Thoracic aorta (tissue), 2 donors: ENCODE measurements around the gene IGF2. TPM values are rescaled to one million over a fixed set of nuclear protein-coding genes. Genes with fewer than 3 reads are reported as not detected.

Experiments used
- ATAC-seq: fragments of 150-250 bp; one replicate; pipeline ENCODE4 v1.8.0; 2017; ENCODE audit warnings: low read depth; ENCODE audit not compliant: insufficient number of reproducible peaks, low FRiP score
- DNase-seq: peaks from one replicate; pipeline ENCODE4 v3.0.0-alpha.2; 2020; ENCODE audit warnings: low spot score
- H3K27ac ChIP-seq, 2 donors: fragments of 200-600 bp; sonication (generic); 1 replicate in 1 of 2; 2 replicates in 1 of 2; pipeline ENCODE4 v1.5.1; 2016; ENCODE audit warnings: mild to moderate bottlenecking in 2 of 2, moderate library complexity in 2 of 2
- H3K27me3 ChIP-seq: fragments of 200-600 bp; sonication (generic); replicated peaks from 2 replicates; pipeline ENCODE4 v1.6.0; 2016; ENCODE audit warnings: mild to moderate bottlenecking; ENCODE audit not compliant: insufficient read depth
- H3K36me3 ChIP-seq: fragments of 200-600 bp; sonication (generic); one replicate; pipeline ENCODE4 v1.5.1; 2016
- H3K4me1 ChIP-seq, 2 donors: fragments of 200-600 bp; sonication (generic); 1 replicate in 1 of 2; 2 replicates in 1 of 2; pipeline versions ENCODE4 v1.5.1 to v1.6.0; 2016; ENCODE audit warnings: low read depth in 2 of 2, mild to moderate bottlenecking in 1 of 2; ENCODE audit not compliant: control insufficient read depth in 1 of 2
- H3K4me3 ChIP-seq: fragments of 200-600 bp; sonication (generic); 2 replicates; pipeline ENCODE4 v1.5.1; 2016; ENCODE audit warnings: mild to moderate bottlenecking
- H3K9me3 ChIP-seq: fragments of 200-600 bp; sonication (generic); 2 replicates; pipeline ENCODE4 v1.5.1; 2016
- CTCF ChIP-seq: fragments of 200-600 bp; sonication (generic); IDR thresholded peaks from one replicate; pipeline ENCODE4 v1.5.1; 2019; ENCODE audit warnings: antibody characterized with exemption
- total RNA-seq, 2 donors: library from RNA; depleted of rRNA; stranded (reverse); fragments of >200 nt; gene quantifications; one replicate each; pipeline versions ENCODE4 v1.1.0 to v1.2.3, GENCODE V29; 2016

Gene IGF2
- total RNA-seq, 2 donors from 2014 or later, result 31.7 to 39.4 TPM

GRCh38 chr11:2142300-2142759 lies 3.1 kb upstream of the IGF2 start:
- Histone ChIP-seq H3K36me3 (no peaks in the 10 kb centered on the region), H3K9me3 (no peaks in the 10 kb centered on the region), H3K4me1 (peaks cover 9 to 25% of the 10 kb centered on the region in 2 donors), H3K27me3 (peaks cover 16% of the 10 kb centered on the region), H3K4me3 (no peak overlapping the region), H3K27ac (no peak overlapping the region)
- TF ChIP-seq CTCF, result no peak
- ATAC-seq (no peak), DNase-seq (no peak)

- TF ChIP-seq CTCF, result no peak
- ATAC-seq, result no peak
- peaks cover 14% of the 10 kb centered on the region for H3K27me3 ChIP-seq
Measured at GRCh38 chr11:2140411-2141400, 1.5 kb upstream of the IGF2 start.

GRCh38 chr11:2139621-2140337 lies 590 bp upstream of the IGF2 start:
- no peak for ATAC-seq
- peaks cover 10% of the 10 kb centered on the region for H3K27me3 ChIP-seq
- no peak for TF ChIP-seq CTCF
- peaks cover 9 to 33% of the 10 kb centered on the region in 2 donors for H3K4me1 ChIP-seq
- H3K27ac ChIP-seq, result peak overlapping the region in 1 of 2 donors; percentile 17
- no peak overlapping the region for H3K4me3 ChIP-seq
- H3K36me3 ChIP-seq, result no peaks in the 10 kb centered on the region
- no peaks in the 10 kb centered on the region for H3K9me3 ChIP-seq
- DNase-seq, result no peak

More at GRCh38 chr11:2140411-2141400, 1.5 kb upstream of the IGF2 start:
- no peak overlapping the region for H3K4me3 ChIP-seq
- DNase-seq, result no peak
- H3K9me3 ChIP-seq, result no peaks in the 10 kb centered on the region
- no peaks in the 10 kb centered on the region for H3K36me3 ChIP-seq
- H3K4me1 ChIP-seq, result peaks cover 9 to 33% of the 10 kb centered on the region in 2 donors
- no peak overlapping the region for H3K27ac ChIP-seq

GRCh38 chr11:2138431-2139122 lies 612 bp downstream of the IGF2 start:
- ATAC-seq (no peak), DNase-seq (no peak)
- Histone ChIP-seq H3K4me1 (peaks cover 3 to 33% of the 10 kb centered on the region in 2 donors), H3K9me3 (no peaks in the 10 kb centered on the region), H3K27ac (no peak overlapping the region), H3K27me3 (peaks cover 3% of the 10 kb centered on the region), H3K36me3 (no peaks in the 10 kb centered on the region), H3K4me3 (peak overlapping the region; percentile 58)
- no peak for TF ChIP-seq CTCF
